Measurements from ENCODE around the gene GPC1.

The GPC1 gene

GRCh38 chr2:240392084-240392947 lies 43.1 kb upstream of the GPC1 start:
- WGBS, result 81% methylated on average over 31 of the region's 31 CpGs
- Histone ChIP-seq H3K27me3 (ENCODE audit: insufficient read depth, low read length) (no peaks in the 10 kb centered on the region), H3K9me3 (ENCODE audit: insufficient read depth, low read depth, low read length) (no peaks in the 10 kb centered on the region), H3K27ac (ENCODE audit: low read depth, low read length) (no peak overlapping the region), H3K36me3 (ENCODE audit: insufficient read depth, low read length) (no peaks in the 10 kb centered on the region), H3K9ac (ENCODE audit: low read depth, low read length) (no peak overlapping the region), H3K4me3 (ENCODE audit: low read length) (no peak overlapping the region), H3K4me1 (ENCODE audit: insufficient read depth, low read length) (no peaks in the 10 kb centered on the region)

DNA sequence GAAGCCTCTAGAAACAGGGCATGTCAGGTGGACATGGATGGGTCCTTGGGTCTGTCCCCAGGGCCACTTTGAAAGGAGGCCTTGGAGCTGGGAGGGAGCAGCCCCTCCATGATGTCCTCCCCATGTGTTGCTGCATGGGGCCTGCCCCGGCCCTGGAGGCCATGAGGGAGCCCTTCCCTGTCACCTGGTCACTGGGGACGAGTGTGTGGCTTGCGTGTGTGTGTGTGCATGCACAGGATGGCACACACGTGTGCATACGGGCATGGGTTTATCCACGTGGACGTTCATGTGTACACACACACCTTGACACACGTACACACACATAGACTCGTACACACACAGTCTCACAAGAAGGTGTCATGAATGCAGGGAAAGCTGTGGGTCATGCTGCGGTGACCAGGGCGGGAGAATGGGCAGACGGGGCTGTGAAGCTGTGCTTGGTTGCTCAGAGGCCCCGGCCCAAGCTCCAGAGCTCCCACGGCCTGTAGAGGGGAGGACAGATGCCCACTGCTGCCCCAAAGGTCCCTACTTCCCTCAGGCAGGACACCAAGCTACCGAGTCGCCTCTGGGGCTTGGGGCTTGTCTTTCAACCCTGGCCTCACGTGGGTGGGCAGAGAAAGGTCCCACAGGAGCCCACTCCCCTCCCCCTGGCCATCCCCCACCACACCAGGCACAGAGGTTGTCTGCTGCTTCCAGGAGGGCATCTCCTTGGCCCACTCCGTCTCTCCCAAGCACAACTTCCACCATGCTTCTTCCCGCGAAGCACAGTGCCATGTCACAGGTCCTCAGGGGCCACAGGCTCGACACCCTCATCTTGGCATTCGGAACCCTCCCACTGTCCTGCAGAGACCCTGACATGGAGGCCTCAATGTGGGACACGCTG lies 42.3 kb upstream of the GPC1 start:
- H3K9me3 ChIP-seq (ENCODE audit: insufficient read depth, low read depth, low read length), result no peaks in the 10 kb centered on the region
- no peaks in the 10 kb centered on the region for H3K4me1 ChIP-seq (ENCODE audit: insufficient read depth, low read length)
- H3K9ac ChIP-seq (ENCODE audit: low read depth, low read length), result no peak overlapping the region
- H3K4me3 ChIP-seq (ENCODE audit: low read length), result no peak overlapping the region
- no peak overlapping the region for H3K27ac ChIP-seq (ENCODE audit: low read depth, low read length)
- no peaks in the 10 kb centered on the region for H3K27me3 ChIP-seq (ENCODE audit: insufficient read depth, low read length)
- WGBS, result 95% methylated on average over 23 of the region's 23 CpGs
- no peaks in the 10 kb centered on the region for H3K36me3 ChIP-seq (ENCODE audit: insufficient read depth, low read length)

DNA sequence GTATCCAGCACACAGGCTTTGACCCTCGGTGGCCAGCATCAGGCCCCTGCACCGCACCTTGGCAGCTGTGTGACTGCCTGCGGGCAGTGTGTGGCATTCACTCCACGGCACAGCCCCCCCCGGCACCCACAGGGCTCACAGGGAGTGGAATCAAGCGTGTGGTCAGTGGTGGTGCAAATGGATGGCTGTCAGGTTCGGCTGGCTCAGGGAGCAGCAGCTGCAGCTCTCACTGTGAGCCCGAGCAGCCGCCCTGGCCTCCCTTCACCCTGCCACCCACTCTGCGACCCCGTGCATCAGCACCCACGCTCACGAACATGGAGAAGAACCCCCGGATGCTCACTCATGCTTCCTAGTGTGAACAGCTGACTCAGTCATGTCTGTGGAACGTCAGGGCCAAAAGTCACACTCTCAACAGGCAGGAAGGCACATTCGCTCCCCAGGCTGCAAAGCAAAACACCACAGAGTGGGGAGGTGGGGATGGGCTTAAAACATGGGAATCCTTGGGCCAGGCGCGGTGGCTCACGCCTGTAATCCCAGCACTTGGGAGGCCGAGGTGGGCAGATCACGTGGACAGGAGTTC lies 41.5 kb upstream of the GPC1 start:
- Histone ChIP-seq H3K27ac (ENCODE audit: low read depth, low read length) (no peak overlapping the region), H3K36me3 (ENCODE audit: insufficient read depth, low read length) (no peaks in the 10 kb centered on the region), H3K9ac (ENCODE audit: low read depth, low read length) (no peak overlapping the region), H3K4me1 (ENCODE audit: insufficient read depth, low read length) (no peaks in the 10 kb centered on the region), H3K27me3 (ENCODE audit: insufficient read depth, low read length) (no peaks in the 10 kb centered on the region), H3K9me3 (ENCODE audit: insufficient read depth, low read depth, low read length) (no peaks in the 10 kb centered on the region), H3K4me3 (ENCODE audit: low read length) (no peak overlapping the region)
- WGBS, result 90% methylated on average over 21 of the region's 21 CpGs

GRCh38 chr2:240394549-240394948 lies 40.9 kb upstream of the GPC1 start:
- 93% methylated on average over 9 of the region's 9 CpGs for WGBS
- Histone ChIP-seq H3K27ac (ENCODE audit: low read depth, low read length) (no peak overlapping the region), H3K9ac (ENCODE audit: low read depth, low read length) (no peak overlapping the region), H3K36me3 (ENCODE audit: insufficient read depth, low read length) (no peaks in the 10 kb centered on the region), H3K4me1 (ENCODE audit: insufficient read depth, low read length) (no peaks in the 10 kb centered on the region), H3K27me3 (ENCODE audit: insufficient read depth, low read length) (no peaks in the 10 kb centered on the region), H3K4me3 (ENCODE audit: low read length) (no peak overlapping the region), H3K9me3 (ENCODE audit: insufficient read depth, low read depth, low read length) (no peaks in the 10 kb centered on the region)

- no peak overlapping the region for H3K9ac ChIP-seq (ENCODE audit: low read depth, low read length)
- no peaks in the 10 kb centered on the region for H3K27me3 ChIP-seq (ENCODE audit: insufficient read depth, low read length)
- H3K4me1 ChIP-seq (ENCODE audit: insufficient read depth, low read length), result no peaks in the 10 kb centered on the region
- H3K4me3 ChIP-seq (ENCODE audit: low read length), result no peak overlapping the region
- H3K27ac ChIP-seq (ENCODE audit: low read depth, low read length), result no peak overlapping the region
- WGBS, result 88% methylated on average over 8 of the region's 8 CpGs
- no peaks in the 10 kb centered on the region for H3K36me3 ChIP-seq (ENCODE audit: insufficient read depth, low read length)
- H3K9me3 ChIP-seq (ENCODE audit: insufficient read depth, low read depth, low read length), result no peaks in the 10 kb centered on the region
Measured at GRCh38 chr2:240395448-240395847, 40.0 kb upstream of the GPC1 start.

DNA sequence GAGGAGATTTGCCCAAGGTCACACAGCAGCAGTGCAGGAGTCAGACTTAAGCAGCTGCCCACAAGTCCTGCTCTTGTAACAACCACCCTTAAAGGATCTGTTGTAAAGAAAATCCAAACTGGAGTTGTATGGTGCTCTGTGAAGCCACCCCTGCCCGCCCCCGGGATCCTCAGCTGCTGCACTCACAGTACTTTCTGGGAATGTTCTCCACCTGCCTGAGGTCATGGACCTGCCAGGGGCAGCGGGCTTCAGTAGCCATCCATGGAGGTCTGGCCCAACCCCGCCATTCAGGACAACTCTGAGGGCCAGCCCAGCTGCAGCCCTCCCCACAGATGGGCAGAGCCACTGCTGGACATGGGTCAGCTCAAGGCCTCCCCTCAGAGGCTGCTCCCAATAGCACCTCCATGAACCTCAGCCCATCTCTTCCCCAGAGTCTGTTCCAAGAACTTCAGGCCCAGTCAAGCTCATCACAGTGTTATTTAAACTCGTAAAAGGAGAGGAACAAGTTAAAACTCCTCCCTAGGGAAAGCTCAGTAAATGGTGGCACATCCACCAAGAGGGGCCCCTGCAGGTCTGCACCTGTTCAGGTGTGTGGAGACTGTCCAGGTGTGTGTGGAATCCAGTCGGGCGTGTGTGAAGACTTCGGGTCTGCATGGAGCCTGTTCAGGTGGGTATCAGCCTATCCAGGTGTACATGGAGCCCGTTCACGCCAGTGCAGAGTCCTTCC lies 39.4 kb upstream of the GPC1 start:
- Histone ChIP-seq H3K27me3 (ENCODE audit: insufficient read depth, low read length) (no peaks in the 10 kb centered on the region), H3K36me3 (ENCODE audit: insufficient read depth, low read length) (no peaks in the 10 kb centered on the region), H3K4me3 (ENCODE audit: low read length) (no peak overlapping the region), H3K4me1 (ENCODE audit: insufficient read depth, low read length) (no peaks in the 10 kb centered on the region), H3K9me3 (ENCODE audit: insufficient read depth, low read depth, low read length) (no peaks in the 10 kb centered on the region), H3K27ac (ENCODE audit: low read depth, low read length) (no peak overlapping the region), H3K9ac (ENCODE audit: low read depth, low read length) (no peak overlapping the region)
- 92% methylated on average over 10 of the region's 10 CpGs for WGBS

GRCh38 chr2:240396623-240397541 lies 38.6 kb upstream of the GPC1 start:
- H3K4me1 ChIP-seq (ENCODE audit: insufficient read depth, low read length), result no peaks in the 10 kb centered on the region
- H3K27ac ChIP-seq (ENCODE audit: low read depth, low read length), result no peak overlapping the region
- no peak overlapping the region for H3K9ac ChIP-seq (ENCODE audit: low read depth, low read length)
- 89% methylated on average over 12 of the region's 12 CpGs for WGBS
- no peak overlapping the region for H3K4me3 ChIP-seq (ENCODE audit: low read length)
- no peaks in the 10 kb centered on the region for H3K9me3 ChIP-seq (ENCODE audit: insufficient read depth, low read depth, low read length)
- H3K27me3 ChIP-seq (ENCODE audit: insufficient read depth, low read length), result no peaks in the 10 kb centered on the region
- no peaks in the 10 kb centered on the region for H3K36me3 ChIP-seq (ENCODE audit: insufficient read depth, low read length)

DNA sequence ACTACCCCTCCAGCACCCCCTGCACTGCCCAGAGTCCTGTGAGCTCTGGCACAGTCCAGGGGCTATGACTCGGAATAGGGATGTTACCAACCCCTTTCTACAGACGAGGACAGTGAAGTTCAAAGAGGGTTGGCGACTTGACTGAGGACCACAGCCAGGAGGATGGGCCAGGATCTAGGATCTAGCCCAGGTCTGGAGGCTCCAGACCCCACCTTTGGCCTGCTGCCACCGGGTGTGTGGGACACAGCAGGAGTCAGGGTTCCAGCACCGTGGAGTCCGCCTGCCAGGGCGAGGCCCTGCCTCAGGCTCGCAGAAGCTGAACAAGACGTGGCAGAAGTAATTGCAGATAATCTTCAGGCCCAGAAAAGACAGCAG lies 37.9 kb upstream of the GPC1 start:
- Histone ChIP-seq H3K9ac (ENCODE audit: low read depth, low read length) (no peak overlapping the region), H3K4me1 (ENCODE audit: insufficient read depth, low read length) (no peaks in the 10 kb centered on the region), H3K27me3 (ENCODE audit: insufficient read depth, low read length) (no peaks in the 10 kb centered on the region), H3K27ac (ENCODE audit: low read depth, low read length) (no peak overlapping the region), H3K36me3 (ENCODE audit: insufficient read depth, low read length) (no peaks in the 10 kb centered on the region), H3K9me3 (ENCODE audit: insufficient read depth, low read depth, low read length) (no peaks in the 10 kb centered on the region), H3K4me3 (ENCODE audit: low read length) (no peak overlapping the region)
- 93% methylated on average over 9 of the region's 9 CpGs for WGBS

- WGBS, result 76% methylated on average over 19 of the region's 19 CpGs
- H3K36me3 ChIP-seq (ENCODE audit: insufficient read depth, low read length), result no peaks in the 10 kb centered on the region
Measured at GRCh38 chr2:240397924-240398645, 37.4 kb upstream of the GPC1 start.

More at GRCh38 chr2:240397924-240398645, 37.4 kb upstream of the GPC1 start:
- Histone ChIP-seq H3K4me1 (ENCODE audit: insufficient read depth, low read length) (no peaks in the 10 kb centered on the region), H3K9ac (ENCODE audit: low read depth, low read length) (no peak overlapping the region), H3K27ac (ENCODE audit: low read depth, low read length) (no peak overlapping the region), H3K4me3 (ENCODE audit: low read length) (no peak overlapping the region), H3K27me3 (ENCODE audit: insufficient read depth, low read length) (no peaks in the 10 kb centered on the region), H3K9me3 (ENCODE audit: insufficient read depth, low read depth, low read length) (no peaks in the 10 kb centered on the region)
